ENCODE measurements around the gene SCN9A. TPM values are rescaled to one million over a fixed set of nuclear protein-coding genes. Genes with fewer than 3 reads are reported as not detected.

SCN9A gene
- total and polyA plus RNA-seq, 2 donors (not counting 1 experiment from before 2014, with no cell fraction given) = not detected

GRCh38 chr2:166307326-166307725, 68.4 kb downstream of the SCN9A start:
- H3K4me3 ChIP-seq (ENCODE audit: control extremely low read depth in 1 of 5, extremely low read depth in 1 of 5, insufficient read depth in 1 of 5, low read depth in 2 of 5, low read length in 4 of 5) = no peak overlapping the region
- Mint-ChIP-seq H3K9me3 (ENCODE audit: insufficient read depth) (no peaks in the 10 kb centered on the region), H3K27me3 (no peaks in the 10 kb centered on the region), H3K4me1 (no peaks in the 10 kb centered on the region), H3K27ac (no peak overlapping the region), H3K4me3 (no peak overlapping the region)
- ChIA-PET POLR2A (no interaction called here), CTCF (no interaction called here)
- H3K9ac ChIP-seq (ENCODE audit: low read length) = no peak overlapping the region
- no peaks in the 10 kb centered on the region for H3K27me3 ChIP-seq (replicated peaks in 1 of 4; ENCODE audit: control extremely low read depth in 1 of 4, control insufficient read depth in 3 of 4, insufficient read depth in 4 of 4, low read length in 3 of 4)
- intact Hi-C loops (cut with micrococcal nuclease) = no loop called here
- no peaks in the 10 kb centered on the region for H4K20me1 ChIP-seq (ENCODE audit: control insufficient read depth, insufficient read depth, low read length, poor library complexity, severe bottlenecking)
- ATAC-seq (ENCODE audit: low read depth) (no peak), DNase-seq (no peak)
- no peak for TF ChIP-seq EZH2 (IDR thresholded peaks at IDR 0.05; ENCODE audit: borderline replicate concordance, insufficient read depth, low read depth, low read length, poor library complexity, severe bottlenecking)
- no peak for TF ChIP-seq CTCF (IDR thresholded peaks at IDR 0.05)
- no CpG with 5 or more reads among the region's 3 CpGs for WGBS (ENCODE audit: insufficient coverage)
- H3K4me2 ChIP-seq (replicated peaks; ENCODE audit: low read depth, low read length, poor library complexity, severe bottlenecking) = no peak overlapping the region
- H3K79me2 ChIP-seq (ENCODE audit: control insufficient read depth, insufficient read depth, low read length) = no peaks in the 10 kb centered on the region
- H3K36me3 ChIP-seq (replicated peaks in 1 of 2; ENCODE audit: control extremely low read depth in 1 of 2, control insufficient read depth in 1 of 2, extremely low read depth in 1 of 2, insufficient read depth in 2 of 2, low read length in 1 of 2) = no peaks in the 10 kb centered on the region
- H3K4me1 ChIP-seq (ENCODE audit: control insufficient read depth in 2 of 2, insufficient read depth in 2 of 2, low read length in 2 of 2) = no peaks in the 10 kb centered on the region
- peaks cover 0 to 4% (median 0%) of the 10 kb centered on the region in 3 donors for H3K9me3 ChIP-seq (ENCODE audit: control extremely low read depth in 1 of 3, control insufficient read depth in 2 of 3, insufficient read depth in 1 of 3, low read length in 2 of 3)
- no peak overlapping the region for H3K27ac ChIP-seq (ENCODE audit: low read length in 2 of 2)
- no peak overlapping the region for H2AFZ ChIP-seq (ENCODE audit: insufficient read depth, low read depth, low read length, poor library complexity, severe bottlenecking)

- Histone ChIP-seq H3K4me2 (replicated peaks; ENCODE audit: low read depth, low read length, poor library complexity, severe bottlenecking) (no peak overlapping the region), H3K27me3 (replicated peaks in 1 of 4; ENCODE audit: control extremely low read depth in 1 of 4, control insufficient read depth in 3 of 4, insufficient read depth in 4 of 4, low read length in 3 of 4) (no peaks in the 10 kb centered on the region), H3K4me3 (ENCODE audit: control extremely low read depth in 1 of 5, extremely low read depth in 1 of 5, insufficient read depth in 1 of 5, low read depth in 2 of 5, low read length in 4 of 5) (no peak overlapping the region), H4K20me1 (ENCODE audit: control insufficient read depth, insufficient read depth, low read length, poor library complexity, severe bottlenecking) (no peaks in the 10 kb centered on the region), H3K9me3 (ENCODE audit: control extremely low read depth in 1 of 3, control insufficient read depth in 2 of 3, insufficient read depth in 1 of 3, low read length in 2 of 3) (peaks cover 0 to 4% (median 0%) of the 10 kb centered on the region in 3 donors), H3K4me1 (ENCODE audit: control insufficient read depth in 2 of 2, insufficient read depth in 2 of 2, low read length in 2 of 2) (no peaks in the 10 kb centered on the region), H3K36me3 (replicated peaks in 1 of 2; ENCODE audit: control extremely low read depth in 1 of 2, control insufficient read depth in 1 of 2, extremely low read depth in 1 of 2, insufficient read depth in 2 of 2, low read length in 1 of 2) (no peaks in the 10 kb centered on the region), H3K27ac (ENCODE audit: low read length in 2 of 2) (no peak overlapping the region), H3K9ac (ENCODE audit: low read length) (no peak overlapping the region), H3K79me2 (ENCODE audit: control insufficient read depth, insufficient read depth, low read length) (no peaks in the 10 kb centered on the region), H2AFZ (ENCODE audit: insufficient read depth, low read depth, low read length, poor library complexity, severe bottlenecking) (no peak overlapping the region)
- DNase-seq = no peak
- Mint-ChIP-seq H3K9me3 (ENCODE audit: insufficient read depth) (no peaks in the 10 kb centered on the region), H3K4me3 (no peak overlapping the region), H3K27me3 (no peaks in the 10 kb centered on the region), H3K4me1 (no peaks in the 10 kb centered on the region), H3K27ac (no peak overlapping the region)
- POLR2A ChIA-PET = no interaction called here
- no peak for TF ChIP-seq CTCF (IDR thresholded peaks at IDR 0.05)
- TF ChIP-seq EZH2 (IDR thresholded peaks at IDR 0.05; ENCODE audit: borderline replicate concordance, insufficient read depth, low read depth, low read length, poor library complexity, severe bottlenecking) = no peak
- CTCF ChIA-PET = no interaction called here
- WGBS (ENCODE audit: insufficient coverage) = no CpG with 5 or more reads among the region's 1 CpG
- ATAC-seq (ENCODE audit: low read depth) = no peak
- intact Hi-C loops (cut with micrococcal nuclease) = no loop called here
These were observed 71.1 kb downstream of the SCN9A start for GRCh38 chr2:166304656-166305055.
